ENCODE results near the gene TRAK2. TPM values are rescaled to one million over a fixed set of nuclear protein-coding genes. Genes with fewer than 3 reads are reported as not detected.
A peak's percentile ranks its signal among the peaks of the same experiment; 100 is the strongest.

Gene TRAK2
- total RNA-seq, 2 experiments from 2014 or later = 51.3 to 53.0 TPM

DNA sequence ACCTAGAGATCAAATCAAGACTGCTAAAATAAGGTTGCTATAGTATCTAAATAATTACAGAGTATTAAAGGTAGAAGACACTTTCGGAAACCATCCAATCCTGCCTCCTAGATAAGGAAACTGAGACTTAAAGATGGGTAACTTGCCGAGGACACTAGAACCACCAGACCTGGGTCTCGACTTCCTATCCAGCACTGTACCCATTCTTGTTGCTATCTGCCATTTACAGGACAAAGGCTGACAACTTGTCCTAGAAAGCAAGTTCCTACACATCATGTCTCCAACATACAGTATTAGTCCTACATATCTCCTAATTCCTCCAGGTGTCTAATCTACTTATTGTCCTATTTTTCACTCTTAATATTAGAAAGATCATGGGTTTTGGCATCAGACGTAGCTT lies 37.7 kb downstream of the TRAK2 start:
- ChIA-PET CTCF (interaction anchor here (1.0 to 1.6 kb wide), 5 partner anchors 12 to 181 kb away, joined by 3 to 6 read pairs (median 3); no protein-coding TSS in a partner anchor), POLR2A (interaction anchor here (1.0 to 2.3 kb wide), 3 partner anchors 33 to 153 kb away, joined by 4 to 17 read pairs (median 11); partner anchors contain the start of genes CASP8, STRADB and TRAK2)
- H3K9me3 Mint-ChIP-seq (ENCODE audit: insufficient read depth) = no peaks in the 10 kb centered on the region
- H3K4me1 Mint-ChIP-seq (ENCODE audit: low read depth) = peaks cover 10% of the 10 kb centered on the region
- DNase-seq (no peak), ATAC-seq (peak; percentile 29)
- H3K36me3 Mint-ChIP-seq (ENCODE audit: low read depth) = peaks cover 32% of the 10 kb centered on the region
- no peaks in the 10 kb centered on the region for H3K27me3 Mint-ChIP-seq (ENCODE audit: low read depth)
- H3K27ac Mint-ChIP-seq = no peak overlapping the region
- H3K4me3 Mint-ChIP-seq = no peak overlapping the region

DNA sequence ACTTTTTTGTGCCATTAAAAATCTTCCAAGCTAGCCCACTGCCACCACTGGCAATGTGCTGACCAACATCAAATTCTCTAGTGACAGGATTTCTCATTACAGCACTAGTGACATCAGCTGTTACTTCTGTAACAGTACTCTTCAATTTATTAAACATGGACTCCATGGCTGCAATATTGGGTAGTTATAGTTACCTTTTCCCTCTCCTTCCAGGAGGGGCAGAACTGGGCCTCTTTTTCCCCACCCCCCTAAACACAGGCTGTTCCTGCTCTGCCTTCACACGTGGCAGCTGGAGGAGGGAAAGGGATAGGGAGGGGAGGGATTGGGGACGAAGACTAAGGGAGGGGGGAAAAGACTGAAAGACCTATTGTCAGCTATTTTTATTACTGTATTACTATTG lies 38.1 kb downstream of the TRAK2 start:
- CTCF ChIA-PET = interaction anchor here (0.6 to 1.5 kb wide), 3 partner anchors 11 to 181 kb away, joined by 3 to 6 read pairs (median 3); no protein-coding TSS in a partner anchor
- ATAC-seq (peak; percentile 4), DNase-seq (no peak)
- Mint-ChIP-seq H3K4me3 (no peak overlapping the region), H3K27ac (no peak overlapping the region), H3K9me3 (ENCODE audit: insufficient read depth) (no peaks in the 10 kb centered on the region), H3K4me1 (ENCODE audit: low read depth) (peaks cover 10% of the 10 kb centered on the region), H3K27me3 (ENCODE audit: low read depth) (no peaks in the 10 kb centered on the region), H3K36me3 (ENCODE audit: low read depth) (peaks cover 32% of the 10 kb centered on the region)
- POLR2A ChIA-PET = interaction anchor here (2.3 kb wide), 1 partner anchor 38 kb away, joined by 17 read pairs; the partner anchor contains the start of genes STRADB and TRAK2

DNA sequence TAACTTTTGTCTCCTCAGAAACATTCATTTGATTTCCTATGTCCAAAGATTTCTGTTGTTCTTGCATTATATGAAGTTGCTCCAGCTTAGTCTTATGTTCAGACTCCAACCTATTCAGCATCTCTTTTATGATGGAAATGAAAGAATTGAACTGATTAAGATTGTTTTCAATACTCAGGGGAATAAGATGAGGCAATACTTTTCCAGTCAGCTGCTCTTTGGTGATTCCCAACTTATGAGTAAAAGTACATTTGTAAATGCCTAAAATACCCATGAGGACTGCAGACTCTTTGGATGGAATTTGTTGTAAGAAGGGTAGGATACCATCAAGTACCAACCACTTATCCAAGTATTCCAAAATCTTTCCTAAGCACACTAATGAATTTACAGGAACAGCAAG lies 39.8 kb downstream of the TRAK2 start:
- Mint-ChIP-seq H3K27me3 (ENCODE audit: low read depth) (no peaks in the 10 kb centered on the region), H3K27ac (no peak overlapping the region), H3K4me1 (ENCODE audit: low read depth) (peaks cover 22% of the 10 kb centered on the region), H3K36me3 (ENCODE audit: low read depth) (peaks cover 32% of the 10 kb centered on the region), H3K9me3 (ENCODE audit: insufficient read depth) (no peaks in the 10 kb centered on the region), H3K4me3 (no peak overlapping the region)
- ATAC-seq (no peak), DNase-seq (no peak)
- ChIA-PET POLR2A (no interaction called here), CTCF (no interaction called here)

DNA sequence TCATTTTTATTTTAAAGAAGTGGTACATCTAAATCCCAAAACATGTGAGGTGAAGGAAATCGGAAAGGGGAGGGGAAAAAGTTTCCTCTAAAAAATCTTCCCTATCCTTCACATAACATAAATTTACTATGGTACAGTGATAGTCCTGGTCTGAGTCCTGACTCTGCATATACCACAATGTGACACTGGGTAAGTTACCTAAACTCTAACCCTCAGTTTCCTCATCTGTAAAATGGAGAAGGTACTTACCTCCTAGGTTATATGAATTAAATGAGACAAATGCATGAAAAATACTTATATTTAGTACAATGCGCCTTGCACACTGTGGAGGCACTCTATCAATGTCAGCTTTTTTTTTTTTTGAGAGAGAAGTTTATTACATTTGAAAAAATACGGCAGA lies 42.3 kb downstream of the TRAK2 start:
- no peak overlapping the region for H3K27ac Mint-ChIP-seq
- POLR2A ChIA-PET = no interaction called here
- H3K4me1 Mint-ChIP-seq (ENCODE audit: low read depth) = peaks cover 45% of the 10 kb centered on the region
- CTCF ChIA-PET = no interaction called here
- no peaks in the 10 kb centered on the region for H3K27me3 Mint-ChIP-seq (ENCODE audit: low read depth)
- DNase-seq (no peak), ATAC-seq (no peak)
- peaks cover 46% of the 10 kb centered on the region for H3K36me3 Mint-ChIP-seq (ENCODE audit: low read depth)
- no peaks in the 10 kb centered on the region for H3K9me3 Mint-ChIP-seq (ENCODE audit: insufficient read depth)
- no peak overlapping the region for H3K4me3 Mint-ChIP-seq

DNA sequence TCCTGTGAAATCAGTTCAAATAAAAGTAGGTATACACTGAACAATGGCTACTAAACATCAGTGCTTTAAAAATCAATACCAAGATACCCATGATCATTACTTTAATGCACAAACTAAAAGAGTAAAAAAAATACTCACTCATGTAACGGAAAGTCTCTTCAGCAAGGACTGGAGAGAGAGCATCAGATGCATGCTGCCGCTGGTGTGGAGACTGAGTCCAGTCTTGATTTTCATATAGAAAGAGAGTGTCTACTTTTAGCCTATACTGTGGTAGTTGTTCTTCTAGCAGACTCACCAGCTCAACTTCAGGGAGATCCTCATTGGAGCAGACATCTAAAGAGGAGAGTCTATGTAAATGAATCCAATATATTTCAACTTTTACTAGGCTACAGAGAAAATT lies 44.0 kb downstream of the TRAK2 start:
- ChIA-PET CTCF (no interaction called here), POLR2A (interaction anchor here (0.6 to 1.9 kb wide), 2 partner anchors 44 to 59 kb away, joined by 3 to 10 read pairs; partner anchors contain the start of genes STRADB and TRAK2)
- DNase-seq (no peak), ATAC-seq (no peak)
- Mint-ChIP-seq H3K4me3 (no peak overlapping the region), H3K36me3 (ENCODE audit: low read depth) (peaks cover 50% of the 10 kb centered on the region), H3K27ac (no peak overlapping the region), H3K4me1 (ENCODE audit: low read depth) (peaks cover 49% of the 10 kb centered on the region), H3K9me3 (ENCODE audit: insufficient read depth) (no peaks in the 10 kb centered on the region), H3K27me3 (ENCODE audit: low read depth) (no peaks in the 10 kb centered on the region)

DNA sequence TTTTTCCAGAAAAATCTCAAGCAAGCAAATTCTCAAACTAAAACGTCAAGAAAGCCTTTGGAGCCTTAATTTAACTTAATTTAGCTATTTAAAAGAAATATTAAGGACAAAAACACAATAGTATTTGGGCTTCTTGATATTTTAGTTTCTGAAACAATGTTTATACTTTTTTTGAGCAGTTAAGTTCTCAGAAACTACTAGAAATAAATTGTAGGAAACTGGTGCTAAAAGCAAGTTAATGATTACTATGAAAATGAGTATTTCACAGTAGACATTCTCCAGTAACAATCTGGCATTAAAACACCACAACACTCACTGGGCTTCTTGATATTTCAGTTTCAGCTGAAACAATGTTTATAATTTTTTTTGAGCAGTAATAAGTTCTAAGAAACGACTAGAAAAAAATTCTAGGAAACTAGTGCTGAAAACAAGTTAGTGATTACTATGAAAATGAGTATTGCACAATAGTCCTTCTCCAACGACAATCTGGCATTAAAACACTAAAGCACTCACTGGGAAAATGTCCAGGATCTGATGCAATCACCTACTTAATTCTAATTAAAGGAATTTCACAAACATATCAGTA lies 45.1 kb downstream of the TRAK2 start:
- Mint-ChIP-seq H3K4me3 (peak overlapping the region; percentile 10), H3K36me3 (ENCODE audit: low read depth) (peaks cover 39% of the 10 kb centered on the region), H3K4me1 (ENCODE audit: low read depth) (peaks cover 53% of the 10 kb centered on the region), H3K27ac (peak overlapping the region; percentile 27), H3K27me3 (ENCODE audit: low read depth) (no peaks in the 10 kb centered on the region), H3K9me3 (ENCODE audit: insufficient read depth) (no peaks in the 10 kb centered on the region)
- DNase-seq (no peak), ATAC-seq (peak; percentile 44)
- CTCF ChIA-PET = interaction anchor here (1.1 to 3.1 kb wide), 5 partner anchors 8 to 288 kb away, joined by 3 to 15 read pairs (median 4); partner anchors contain the start of genes STRADB and TRAK2
- POLR2A ChIA-PET = interaction anchor here (0.7 to 1.9 kb wide), 2 partner anchors 45 to 146 kb away, joined by 3 to 10 read pairs; partner anchors contain the start of genes CASP8, STRADB and TRAK2

DNA sequence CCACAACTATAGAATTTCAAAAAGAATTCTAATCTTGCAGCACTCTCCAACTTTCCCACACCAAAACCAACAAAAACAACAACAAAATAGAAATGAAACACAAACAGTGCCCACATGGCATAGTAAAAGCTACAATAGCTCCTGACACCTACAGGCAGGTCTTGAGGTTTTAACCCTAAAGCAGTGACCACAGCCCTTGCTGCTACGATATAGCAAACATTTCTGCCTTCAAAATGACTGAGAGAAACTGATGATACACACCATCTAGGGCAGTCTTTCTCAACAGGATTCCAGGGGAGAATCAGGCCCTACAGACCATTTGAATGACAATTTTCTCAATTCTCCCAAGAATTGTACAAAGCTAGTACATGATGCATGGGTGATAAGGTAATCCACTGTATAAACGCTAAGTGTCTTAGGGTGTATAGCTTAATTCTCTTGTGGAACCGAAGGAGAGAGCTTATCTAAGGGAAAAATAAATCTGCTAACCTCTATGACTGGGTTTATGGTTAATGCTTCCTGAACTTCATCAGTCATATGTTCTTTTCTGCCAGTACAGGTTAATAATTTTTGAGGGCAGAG lies 46.5 kb downstream of the TRAK2 start:
- POLR2A ChIA-PET = interaction anchor here (1.3 to 1.6 kb wide), 2 partner anchors 10 to 47 kb away, joined by 9 to 11 read pairs; partner anchors contain the start of genes STRADB and TRAK2
- Mint-ChIP-seq H3K4me3 (no peak overlapping the region), H3K36me3 (ENCODE audit: low read depth) (peaks cover 32% of the 10 kb centered on the region), H3K27me3 (ENCODE audit: low read depth) (no peaks in the 10 kb centered on the region), H3K4me1 (ENCODE audit: low read depth) (peaks cover 52% of the 10 kb centered on the region), H3K9me3 (ENCODE audit: insufficient read depth) (no peaks in the 10 kb centered on the region), H3K27ac (peak overlapping the region; percentile 6)
- ATAC-seq = peak; percentile 69
- DNase-seq = peak; percentile 50
- CTCF ChIA-PET = interaction anchor here (0.7 to 3.1 kb wide), 9 partner anchors 10 to 1310 kb away, joined by 3 to 15 read pairs (median 4); partner anchors contain the start of genes CASP10, STRADB and TRAK2

DNA sequence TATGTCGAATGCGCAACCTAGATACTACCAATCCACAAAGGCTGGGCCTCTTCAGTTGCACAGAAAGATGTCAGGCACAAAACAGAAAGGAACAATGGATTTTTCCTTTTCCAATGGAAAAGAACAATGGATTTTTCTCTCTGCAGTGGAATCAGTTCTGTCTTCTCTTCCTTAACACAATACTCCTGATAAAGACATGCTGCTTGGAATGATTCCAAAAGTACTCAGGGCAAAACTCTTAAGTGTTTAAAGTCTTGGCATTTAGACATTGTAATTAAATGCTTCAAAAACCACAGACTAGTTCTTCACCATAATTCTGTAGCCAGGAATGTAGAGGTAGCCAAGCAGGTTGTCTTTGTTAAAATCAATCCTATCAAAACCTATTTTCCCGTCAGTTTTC lies 47.4 kb downstream of the TRAK2 start:
- H3K27ac Mint-ChIP-seq = no peak overlapping the region
- ChIA-PET CTCF (interaction anchor here (1.1 to 3.1 kb wide), 4 partner anchors 48 to 221 kb away, joined by 3 to 15 read pairs (median 6); partner anchors contain the start of genes CASP10, STRADB and TRAK2), POLR2A (interaction anchor here (0.9 kb wide), 1 partner anchor 47 kb away, joined by 3 read pairs; the partner anchor contains the start of genes STRADB and TRAK2)
- H3K9me3 Mint-ChIP-seq (ENCODE audit: insufficient read depth) = no peaks in the 10 kb centered on the region
- no peak for DNase-seq
- H3K4me1 Mint-ChIP-seq (ENCODE audit: low read depth) = peaks cover 52% of the 10 kb centered on the region
- no peak overlapping the region for H3K4me3 Mint-ChIP-seq
- H3K27me3 Mint-ChIP-seq (ENCODE audit: low read depth) = no peaks in the 10 kb centered on the region
- peaks cover 39% of the 10 kb centered on the region for H3K36me3 Mint-ChIP-seq (ENCODE audit: low read depth)
- ATAC-seq = no peak

DNA sequence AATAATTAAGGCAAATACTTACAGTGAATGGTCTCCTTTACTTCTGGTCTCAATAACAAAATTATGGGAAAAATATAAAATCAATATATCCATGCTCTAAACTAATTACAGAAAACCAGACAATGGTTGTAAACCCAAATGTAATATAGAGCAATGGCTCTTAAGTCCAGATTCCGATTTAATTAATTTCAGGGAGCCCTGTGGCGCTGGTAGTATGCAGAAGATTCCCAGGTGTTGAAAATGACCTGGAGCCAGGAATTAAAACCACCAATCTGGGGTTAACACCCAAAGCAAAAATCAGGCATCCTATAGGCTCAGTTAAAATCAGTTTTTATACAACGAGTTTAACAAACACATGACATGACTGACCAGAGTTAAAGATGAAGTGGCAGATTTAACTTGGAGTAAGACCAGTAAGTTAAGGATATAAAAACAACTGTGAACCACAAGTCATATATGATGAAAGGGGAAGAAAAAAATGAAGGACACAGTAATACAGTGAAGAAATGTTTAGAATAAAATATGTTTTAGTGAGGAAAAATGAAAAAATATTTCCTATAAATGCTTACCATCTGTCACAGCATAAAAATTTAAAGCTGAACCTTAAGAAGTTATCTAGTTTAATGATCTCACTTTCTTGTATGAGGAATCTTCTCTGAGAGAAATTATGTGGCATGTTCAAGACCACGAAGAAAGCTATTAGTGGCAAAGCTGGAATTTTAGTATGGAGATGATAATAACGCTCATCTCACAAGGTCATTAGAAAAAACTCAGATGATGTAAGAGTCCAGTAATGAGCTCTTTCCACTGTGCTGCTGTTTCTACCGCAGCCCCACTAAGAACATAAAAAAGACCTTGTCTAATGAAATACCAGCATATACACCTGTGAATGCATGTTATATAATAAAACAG lies 48.4 kb downstream of the TRAK2 start:
- Mint-ChIP-seq H3K4me1 (ENCODE audit: low read depth) (peaks cover 50% of the 10 kb centered on the region), H3K36me3 (ENCODE audit: low read depth) (peaks cover 42% of the 10 kb centered on the region), H3K9me3 (ENCODE audit: insufficient read depth) (no peaks in the 10 kb centered on the region), H3K27ac (no peak overlapping the region), H3K27me3 (ENCODE audit: low read depth) (no peaks in the 10 kb centered on the region), H3K4me3 (no peak overlapping the region)
- DNase-seq (no peak), ATAC-seq (no peak)
- ChIA-PET CTCF (interaction anchor here (0.9 kb wide), 2 partner anchors 9 to 48 kb away, joined by 3 to 4 read pairs; partner anchors contain the start of genes STRADB and TRAK2), POLR2A (interaction anchor here (0.9 kb wide), 1 partner anchor 48 kb away, joined by 3 read pairs; the partner anchor contains the start of genes STRADB and TRAK2)

DNA sequence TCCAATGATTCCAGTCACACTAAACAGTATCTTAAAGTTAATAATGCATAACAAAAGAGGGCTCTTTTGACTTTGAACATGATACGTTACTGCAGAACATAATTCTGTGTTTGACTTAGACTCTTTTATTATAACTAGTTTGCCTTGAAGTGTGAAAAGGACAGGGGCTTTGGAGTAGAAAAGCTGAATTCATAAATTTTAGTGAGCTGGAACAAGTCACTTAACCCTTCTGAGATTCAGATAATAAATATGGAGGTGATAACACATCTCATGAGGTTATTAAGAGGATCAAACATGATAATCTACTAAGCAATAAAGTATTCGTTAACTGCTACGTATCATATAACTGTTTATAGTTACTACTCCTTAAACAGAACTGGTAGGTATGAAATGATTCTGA lies 49.4 kb downstream of the TRAK2 start:
- Mint-ChIP-seq H3K4me1 (ENCODE audit: low read depth) (peaks cover 42% of the 10 kb centered on the region), H3K9me3 (ENCODE audit: insufficient read depth) (no peaks in the 10 kb centered on the region), H3K27ac (no peak overlapping the region), H3K27me3 (ENCODE audit: low read depth) (no peaks in the 10 kb centered on the region), H3K36me3 (ENCODE audit: low read depth) (peaks cover 44% of the 10 kb centered on the region), H3K4me3 (no peak overlapping the region)
- DNase-seq (no peak), ATAC-seq (no peak)
- ChIA-PET CTCF (interaction anchor here (0.9 kb wide), 3 partner anchors 12 to 49 kb away, joined by 3 read pairs; partner anchors contain the start of genes STRADB and TRAK2), POLR2A (no interaction called here)

DNA sequence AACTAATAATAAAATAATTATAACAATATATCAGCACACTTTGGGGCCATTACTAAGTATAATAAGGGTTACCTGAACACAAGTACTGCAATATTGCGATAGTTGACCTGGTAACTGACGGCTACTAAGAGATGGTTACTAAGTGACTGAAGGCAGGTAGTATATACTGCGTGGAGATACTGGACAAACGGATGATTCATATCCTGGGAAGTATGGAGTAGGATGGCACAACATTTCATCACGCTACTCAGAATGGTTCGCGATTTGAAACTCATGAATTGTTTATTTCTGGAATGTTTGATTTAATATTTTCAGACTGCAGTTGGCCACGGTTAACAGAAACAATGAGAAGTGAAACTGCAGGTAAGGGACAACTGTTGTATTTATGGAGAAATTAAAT lies 54.7 kb downstream of the TRAK2 start:
- ChIA-PET POLR2A (no interaction called here), CTCF (no interaction called here)
- Mint-ChIP-seq H3K9me3 (ENCODE audit: insufficient read depth) (no peaks in the 10 kb centered on the region), H3K4me3 (no peak overlapping the region), H3K27me3 (ENCODE audit: low read depth) (no peaks in the 10 kb centered on the region), H3K36me3 (ENCODE audit: low read depth) (peaks cover 54% of the 10 kb centered on the region), H3K4me1 (ENCODE audit: low read depth) (peaks cover 6% of the 10 kb centered on the region), H3K27ac (no peak overlapping the region)
- no peak for DNase-seq
- no peak for ATAC-seq

Data from activated CD8-positive, alpha-beta T cell treated with anti-CD3 and anti-CD28 coated beads, Interleukin-2, amount 10 ng/mL, durations not matched to agents 7 days and 5 days (primary cell).